Activated T-helper 2 cell treated with anti-CD3 and anti-CD28 coated beads, Interferon-gamma antibody, Interleukin-2, Interleukin-4, amounts not matched to agents 10 μg/mL and 5 μg/mL and 100 μg/mL, durations not matched to agents 14 hours and 24 hours and 36 hours (primary cell): ENCODE results near the gene SELP. TPM values are rescaled to one million over a fixed set of nuclear protein-coding genes. Genes with fewer than 3 reads are reported as not detected.

Experiments used
- DNase-seq: peaks from one replicate; pipeline ENCODE4 v3.0.0; 2021; ENCODE audit warnings: low spot score
- H3K27ac Mint-ChIP-seq: one replicate; pipeline ENCODE4 v1.8.0; 2021; ENCODE audit warnings: mixed read lengths
- H3K27me3 Mint-ChIP-seq: one replicate; pipeline ENCODE4 v1.8.0; 2021; ENCODE audit warnings: low read depth, mixed read lengths
- H3K36me3 Mint-ChIP-seq: one replicate; pipeline ENCODE4 v1.8.0; 2021; ENCODE audit warnings: low read depth, mixed read lengths
- H3K4me1 Mint-ChIP-seq: one replicate; pipeline ENCODE4 v1.8.0; 2021; ENCODE audit warnings: low read depth, mixed read lengths
- H3K4me3 Mint-ChIP-seq: one replicate; pipeline ENCODE4 v1.8.0; 2021; ENCODE audit warnings: low read depth, mild to moderate bottlenecking, moderate library complexity, mixed read lengths
- H3K9me3 Mint-ChIP-seq: one replicate; pipeline ENCODE4 v1.8.0; 2021; ENCODE audit warnings: mixed read lengths
- intact Hi-C: fragments of 100-400 bp; cut with micrococcal nuclease; formaldehyde crosslinking; loops from one replicate; pipeline ENCODE4 v1.15.1; 2023
- total RNA-seq: library from RNA; stranded (reverse); gene quantifications from 2 replicates; pipeline ENCODE4 v1.2.3, GENCODE V29; 2022

Gene SELP
- total RNA-seq, 1 donor from 2014 or later = 0.25 TPM

- DNase-seq = no peak
- intact Hi-C loops = no loop called here
- Mint-ChIP-seq H3K4me3 (no peak overlapping the region), H3K36me3 (no peaks in the 10 kb centered on the region), H3K27ac (no peak overlapping the region), H3K9me3 (no peaks in the 10 kb centered on the region), H3K4me1 (peaks cover 13% of the 10 kb centered on the region), H3K27me3 (no peaks in the 10 kb centered on the region)
Observed at GRCh38 chr1:169610108-169610507, 19.8 kb downstream of the SELP start.

GRCh38 chr1:169608226-169608625, 21.7 kb downstream of the SELP start:
- Mint-ChIP-seq H3K27me3 (no peaks in the 10 kb centered on the region), H3K4me1 (peaks cover 22% of the 10 kb centered on the region), H3K9me3 (no peaks in the 10 kb centered on the region), H3K36me3 (no peaks in the 10 kb centered on the region), H3K27ac (no peak overlapping the region), H3K4me3 (no peak overlapping the region)
- no peak for DNase-seq
- intact Hi-C loops = no loop called here

GRCh38 chr1:169604781-169605560, 25.0 kb downstream of the SELP start:
- Mint-ChIP-seq H3K9me3 (no peaks in the 10 kb centered on the region), H3K4me3 (peak overlapping the region; percentile 4), H3K4me1 (peaks cover 42% of the 10 kb centered on the region), H3K27me3 (no peaks in the 10 kb centered on the region), H3K27ac (peak overlapping the region; percentile 64), H3K36me3 (no peaks in the 10 kb centered on the region)
- DNase-seq = peak; percentile 52
- intact Hi-C loops = no loop called here

GRCh38 chr1:169601096-169601881, 28.6 kb downstream of the SELP start:
- intact Hi-C loops = loop anchor here (1.0 to 2.0 kb wide), 4 partner anchors 14 to 111 kb away; partner anchors contain the start of gene F5
- Mint-ChIP-seq H3K9me3 (no peaks in the 10 kb centered on the region), H3K36me3 (no peaks in the 10 kb centered on the region), H3K4me3 (no peak overlapping the region), H3K27me3 (no peaks in the 10 kb centered on the region), H3K27ac (no peak overlapping the region), H3K4me1 (peaks cover 42% of the 10 kb centered on the region)
- no peak for DNase-seq

GRCh38 chr1:169595764-169596711, 33.9 kb downstream of the SELP start:
- Mint-ChIP-seq H3K27me3 (peaks cover 4% of the 10 kb centered on the region), H3K4me1 (peaks cover 41% of the 10 kb centered on the region), H3K9me3 (no peaks in the 10 kb centered on the region), H3K4me3 (no peak overlapping the region), H3K27ac (no peak overlapping the region), H3K36me3 (no peaks in the 10 kb centered on the region)
- DNase-seq = no peak
- intact Hi-C loops = loop anchor here (2.0 kb wide), 2 partner anchors 107 to 199 kb away; partner anchors contain the start of gene METTL18

GRCh38 chr1:169594391-169594790, 35.5 kb downstream of the SELP start:
- intact Hi-C loops = loop anchor here (1.0 to 2.0 kb wide), 3 partner anchors 10 to 200 kb away; partner anchors contain the start of gene METTL18
- no peak for DNase-seq
- no peaks in the 10 kb centered on the region for H3K9me3 Mint-ChIP-seq
- H3K4me3 Mint-ChIP-seq = peak overlapping the region; percentile 45
- no peaks in the 10 kb centered on the region for H3K36me3 Mint-ChIP-seq
- H3K27ac Mint-ChIP-seq = peak overlapping the region; percentile 51
- H3K4me1 Mint-ChIP-seq = peaks cover 40% of the 10 kb centered on the region
- peaks cover 4% of the 10 kb centered on the region for H3K27me3 Mint-ChIP-seq

- no peaks in the 10 kb centered on the region for H3K36me3 Mint-ChIP-seq
- intact Hi-C loops = no loop called here
- no peak for DNase-seq
- peaks cover 63% of the 10 kb centered on the region for H3K4me1 Mint-ChIP-seq
- H3K27ac Mint-ChIP-seq = no peak overlapping the region
- H3K27me3 Mint-ChIP-seq = peaks cover 1% of the 10 kb centered on the region
- H3K4me3 Mint-ChIP-seq = no peak overlapping the region
- H3K9me3 Mint-ChIP-seq = no peaks in the 10 kb centered on the region
Observed at GRCh38 chr1:169590932-169591331, 39.0 kb downstream of the SELP start.

GRCh38 chr1:169588785-169589485, 41.0 kb downstream of the SELP start:
- intact Hi-C loops = loop anchor here (2.0 to 10.0 kb wide), 5 partner anchors 102 to 1244 kb away; partner anchors contain the start of genes BLZF1, NME7 and SCYL3

GRCh38 chr1:169588112-169588511, 41.8 kb downstream of the SELP start:
- DNase-seq = no peak
- intact Hi-C loops = loop anchor here (2.0 to 10.0 kb wide), 5 partner anchors 101 to 1243 kb away; partner anchors contain the start of genes BLZF1, NME7 and SCYL3
- Mint-ChIP-seq H3K4me3 (no peak overlapping the region), H3K27ac (no peak overlapping the region), H3K36me3 (peaks cover 4% of the 10 kb centered on the region), H3K27me3 (no peaks in the 10 kb centered on the region), H3K9me3 (no peaks in the 10 kb centered on the region), H3K4me1 (peaks cover 64% of the 10 kb centered on the region)

More at GRCh38 chr1:169588785-169589485, 41.0 kb downstream of the SELP start:
- Mint-ChIP-seq H3K36me3 (no peaks in the 10 kb centered on the region), H3K27me3 (no peaks in the 10 kb centered on the region), H3K4me1 (peaks cover 62% of the 10 kb centered on the region), H3K9me3 (no peaks in the 10 kb centered on the region), H3K4me3 (peak overlapping the region; percentile 1), H3K27ac (peak overlapping the region; percentile 48)
- DNase-seq = no peak

- Mint-ChIP-seq H3K9me3 (no peaks in the 10 kb centered on the region), H3K4me1 (peaks cover 59% of the 10 kb centered on the region), H3K27me3 (no peaks in the 10 kb centered on the region), H3K4me3 (peak within 1 kb of the TSS; percentile 89), H3K27ac (peak within 1 kb of the TSS; percentile 83), H3K36me3 (peaks cover 9% of the 10 kb centered on the region)
- peak; percentile 69 for DNase-seq
- intact Hi-C loops = loop anchor here (1.0 to 10.0 kb wide), 8 partner anchors 14 to 1242 kb away; partner anchors contain the start of genes BLZF1, METTL18, NME7 and SCYL3
Observed at GRCh38 chr1:169586395-169587255, 43.3 kb downstream of the SELP start, which contains the start of gene F5. F5 (minus strand) TSS chr1:169586481; CDS start chr1:169586386, 95 bp downstream.

GRCh38 chr1:169586067-169586394, 43.9 kb downstream of the SELP start:
- Mint-ChIP-seq H3K27ac (peak overlapping the region; percentile 83), H3K36me3 (peaks cover 9% of the 10 kb centered on the region), H3K9me3 (no peaks in the 10 kb centered on the region), H3K4me1 (peaks cover 59% of the 10 kb centered on the region), H3K4me3 (peak overlapping the region; percentile 89), H3K27me3 (no peaks in the 10 kb centered on the region)
- intact Hi-C loops = loop anchor here (1.0 to 10.0 kb wide), 8 partner anchors 15 to 1241 kb away; partner anchors contain the start of genes BLZF1, METTL18, NME7 and SCYL3
- DNase-seq = no peak
